ENCODE results near the gene SYT8.

Gene SYT8

DNA sequence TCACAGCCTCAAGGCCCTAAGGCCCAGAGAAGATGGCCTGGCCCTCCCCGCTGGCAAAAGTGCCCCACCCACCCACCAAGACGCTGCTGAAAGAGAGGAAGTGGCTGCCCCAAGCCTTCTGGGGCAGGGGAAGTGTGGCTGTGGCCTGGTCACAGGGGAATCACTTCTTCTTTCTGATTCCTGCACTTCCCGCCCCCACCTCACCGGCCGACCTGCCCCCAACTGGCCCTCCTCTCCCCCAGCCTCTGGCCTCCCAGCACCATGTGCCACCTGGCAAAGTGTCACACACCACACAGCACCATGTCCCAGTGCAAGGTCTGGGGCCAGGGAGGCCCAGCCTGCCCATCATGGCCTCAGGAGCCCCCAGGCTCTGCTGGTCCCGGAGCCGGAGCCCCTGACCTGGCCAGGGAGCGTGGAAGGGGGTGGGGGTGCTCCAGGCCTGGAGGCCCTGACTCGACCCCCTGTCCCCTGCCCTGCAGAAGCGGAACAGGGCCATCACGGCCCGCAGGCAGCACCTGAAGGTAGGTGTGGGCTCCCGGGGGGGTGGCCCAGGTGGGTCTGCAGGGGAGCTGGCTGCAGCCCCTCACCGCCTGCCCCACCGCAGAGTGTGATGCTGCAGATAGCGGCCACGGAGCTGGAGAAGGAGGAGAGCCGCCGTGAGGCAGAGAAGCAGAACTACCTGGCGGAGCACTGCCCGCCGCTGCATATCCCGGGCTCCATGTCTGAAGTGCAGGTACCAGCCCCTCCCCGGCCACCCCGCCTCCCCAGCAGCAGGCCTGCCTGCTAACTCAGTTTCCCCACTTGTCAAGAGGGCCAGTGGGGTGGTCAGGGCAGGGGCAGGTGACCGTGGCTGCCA is 5.4 kb downstream of the SYT8 start:
- Histone ChIP-seq H3K36me3 (ENCODE audit: insufficient read depth) (no peaks in the 10 kb centered on the region), H2AFZ (ENCODE audit: low read depth) (no peak overlapping the region), H3K79me2 (ENCODE audit: insufficient read depth, low read depth) (no peaks in the 10 kb centered on the region), H3K4me1 (ENCODE audit: low read depth, poor library complexity, severe bottlenecking) (peaks cover under 1% of the 10 kb centered on the region), H3K27me3 (ENCODE audit: insufficient read depth, low read depth) (peaks cover 76% of the 10 kb centered on the region), H4K20me1 (ENCODE audit: insufficient read depth) (no peaks in the 10 kb centered on the region), H3K4me2 (no peak overlapping the region), H3K4me3 (IDR thresholded peaks at IDR 0.05; ENCODE audit: insufficient read depth, low read depth, low read length) (no peak overlapping the region), H3K9ac (no peak overlapping the region), H3K27ac (no peak overlapping the region)
- TF ChIP-seq, protein P1, sequence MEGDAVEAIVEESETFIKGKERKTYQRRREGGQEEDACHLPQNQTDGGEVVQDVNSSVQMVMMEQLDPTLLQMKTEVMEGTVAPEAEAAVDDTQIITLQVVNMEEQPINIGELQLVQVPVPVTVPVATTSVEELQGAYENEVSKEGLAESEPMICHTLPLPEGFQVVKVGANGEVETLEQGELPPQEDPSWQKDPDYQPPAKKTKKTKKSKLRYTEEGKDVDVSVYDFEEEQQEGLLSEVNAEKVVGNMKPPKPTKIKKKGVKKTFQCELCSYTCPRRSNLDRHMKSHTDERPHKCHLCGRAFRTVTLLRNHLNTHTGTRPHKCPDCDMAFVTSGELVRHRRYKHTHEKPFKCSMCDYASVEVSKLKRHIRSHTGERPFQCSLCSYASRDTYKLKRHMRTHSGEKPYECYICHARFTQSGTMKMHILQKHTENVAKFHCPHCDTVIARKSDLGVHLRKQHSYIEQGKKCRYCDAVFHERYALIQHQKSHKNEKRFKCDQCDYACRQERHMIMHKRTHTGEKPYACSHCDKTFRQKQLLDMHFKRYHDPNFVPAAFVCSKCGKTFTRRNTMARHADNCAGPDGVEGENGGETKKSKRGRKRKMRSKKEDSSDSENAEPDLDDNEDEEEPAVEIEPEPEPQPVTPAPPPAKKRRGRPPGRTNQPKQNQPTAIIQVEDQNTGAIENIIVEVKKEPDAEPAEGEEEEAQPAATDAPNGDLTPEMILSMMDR (conservative IDR thresholded peaks at IDR 0.05; ENCODE audit: low read depth, low read length): no peak

DNA sequence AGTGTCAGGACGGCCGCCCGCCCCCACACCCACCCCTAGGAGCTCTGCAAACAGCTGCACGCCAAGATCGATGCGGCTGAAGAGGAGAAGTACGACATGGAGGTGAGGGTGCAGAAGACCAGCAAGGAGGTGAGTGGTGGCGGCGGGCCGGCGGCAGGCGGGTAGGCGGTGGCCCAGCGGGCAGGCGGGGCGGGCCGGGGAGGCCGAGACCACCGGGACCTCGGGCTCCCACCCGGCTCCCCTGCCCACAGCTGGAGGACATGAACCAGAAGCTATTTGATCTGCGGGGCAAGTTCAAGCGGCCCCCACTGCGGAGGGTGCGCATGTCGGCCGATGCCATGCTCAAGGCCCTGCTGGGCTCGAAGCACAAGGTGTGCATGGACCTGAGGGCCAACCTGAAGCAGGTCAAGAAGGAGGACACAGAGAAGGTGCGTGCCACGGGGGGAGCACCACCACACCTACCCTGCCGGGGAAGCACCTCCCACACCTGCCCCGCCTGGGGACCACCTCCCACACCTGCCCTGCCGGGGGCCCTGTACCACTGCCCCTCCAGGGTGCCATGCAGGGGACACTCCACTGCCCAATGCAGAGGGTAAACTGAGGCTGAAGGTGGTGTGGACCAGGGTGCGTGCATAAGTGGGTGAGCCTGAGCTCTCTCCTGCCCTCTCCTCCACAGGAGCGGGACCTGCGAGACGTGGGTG is 6.1 kb downstream of the SYT8 start:
- Histone ChIP-seq H3K4me3 (IDR thresholded peaks at IDR 0.05; ENCODE audit: insufficient read depth, low read depth, low read length) (no peak overlapping the region), H3K4me1 (ENCODE audit: low read depth, poor library complexity, severe bottlenecking) (peaks cover 6% of the 10 kb centered on the region), H3K79me2 (ENCODE audit: insufficient read depth, low read depth) (no peaks in the 10 kb centered on the region), H3K27me3 (ENCODE audit: insufficient read depth, low read depth) (peaks cover 75% of the 10 kb centered on the region), H3K36me3 (ENCODE audit: insufficient read depth) (no peaks in the 10 kb centered on the region), H4K20me1 (ENCODE audit: insufficient read depth) (no peaks in the 10 kb centered on the region), H3K4me2 (no peak overlapping the region), H2AFZ (ENCODE audit: low read depth) (no peak overlapping the region), H3K27ac (no peak overlapping the region), H3K9ac (no peak overlapping the region)
- TF ChIP-seq, protein P1 (conservative IDR thresholded peaks at IDR 0.05; ENCODE audit: low read depth, low read length): no peak

DNA sequence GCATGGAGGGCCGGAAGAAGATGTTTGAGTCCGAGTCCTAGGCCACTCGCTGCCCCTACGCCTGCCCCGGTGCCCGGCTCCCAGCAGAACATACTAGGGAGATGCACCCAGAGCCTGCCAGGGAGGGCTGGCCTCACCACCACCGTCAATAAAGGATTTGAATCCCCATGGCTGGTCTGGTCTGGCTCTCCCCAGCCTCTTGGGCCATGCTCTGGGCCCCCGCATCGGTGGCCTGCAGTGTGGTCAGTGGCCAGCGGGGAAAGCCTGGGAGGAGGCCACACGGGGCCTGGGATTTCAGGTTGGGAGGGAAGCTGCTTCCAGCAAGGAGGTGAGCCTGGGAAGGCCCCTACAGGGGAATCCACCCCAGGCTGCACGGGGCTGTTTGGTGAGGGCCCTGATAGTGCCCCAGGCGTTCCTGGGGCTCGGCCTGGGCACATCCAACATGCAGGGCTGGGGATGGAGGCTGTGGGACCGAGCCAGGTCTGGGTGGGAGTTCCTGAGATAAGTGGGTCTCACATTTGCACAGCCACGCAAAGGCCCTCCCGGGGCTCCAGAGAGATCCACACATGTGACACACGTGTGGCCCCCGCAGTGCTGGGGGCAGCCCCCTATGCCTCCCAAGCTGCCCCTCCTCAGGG is 6.8 kb downstream of the SYT8 start:
- TF ChIP-seq, protein P1 (conservative IDR thresholded peaks at IDR 0.05; ENCODE audit: low read depth, low read length): no peak

DNA sequence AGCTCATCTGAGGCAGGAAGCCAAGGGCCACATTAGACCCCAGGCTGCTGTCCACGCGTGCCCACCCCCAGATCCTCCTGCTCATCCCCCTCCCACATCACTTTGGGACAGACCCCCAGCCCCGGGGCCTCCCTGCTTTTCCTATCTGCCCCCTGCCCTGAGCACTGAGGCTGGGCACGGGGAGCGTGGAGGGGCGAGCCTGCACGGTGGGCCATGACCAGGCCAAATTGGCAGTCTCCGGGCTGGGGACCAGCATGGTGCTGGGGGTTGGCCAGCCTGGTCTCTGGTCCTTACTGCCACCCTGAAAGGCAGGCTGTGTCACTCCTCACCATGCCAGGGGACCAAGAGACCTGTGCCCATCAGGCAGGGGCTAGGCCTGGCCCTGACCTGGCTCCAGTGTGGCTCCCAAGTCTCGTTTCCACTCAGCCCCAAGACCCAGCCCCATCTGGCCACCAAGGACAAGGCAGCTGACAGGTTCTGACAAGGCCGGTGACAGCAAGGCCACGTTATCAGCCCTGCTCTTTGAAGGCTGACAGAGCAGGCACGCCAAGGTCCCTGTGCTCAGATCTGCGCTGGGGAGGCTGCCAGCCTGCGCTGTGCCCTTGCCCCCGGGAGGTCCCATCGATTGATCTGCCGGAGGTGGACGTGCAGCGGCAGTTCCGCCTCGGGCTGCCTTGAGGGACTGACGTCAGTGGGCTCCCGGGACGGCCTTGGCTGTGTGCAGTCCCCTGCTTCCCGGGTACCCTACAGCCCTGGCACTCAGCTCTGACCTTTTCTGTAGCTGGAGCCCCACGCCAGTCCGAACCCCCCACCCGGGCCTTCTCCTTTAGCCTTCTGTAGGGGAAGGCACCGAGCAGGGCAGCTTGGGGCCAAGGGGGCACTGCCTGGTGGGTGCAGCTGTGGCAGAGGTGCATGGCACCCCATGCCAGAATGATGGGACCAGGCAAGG is 7.6 kb downstream of the SYT8 start:
- peaks cover 6% of the 10 kb centered on the region for H3K4me1 ChIP-seq (ENCODE audit: low read depth, poor library complexity, severe bottlenecking)
- H3K4me2 ChIP-seq: no peak overlapping the region
- no peak overlapping the region for H2AFZ ChIP-seq (ENCODE audit: low read depth)
- no peak overlapping the region for H3K27ac ChIP-seq
- peaks cover 80% of the 10 kb centered on the region for H3K27me3 ChIP-seq (ENCODE audit: insufficient read depth, low read depth)
- H4K20me1 ChIP-seq (ENCODE audit: insufficient read depth): no peaks in the 10 kb centered on the region
- H3K4me3 ChIP-seq (IDR thresholded peaks at IDR 0.05; ENCODE audit: insufficient read depth, low read depth, low read length): no peak overlapping the region
- no peaks in the 10 kb centered on the region for H3K36me3 ChIP-seq (ENCODE audit: insufficient read depth)
- H3K79me2 ChIP-seq (ENCODE audit: insufficient read depth, low read depth): no peaks in the 10 kb centered on the region
- TF ChIP-seq, protein P1 (conservative IDR thresholded peaks at IDR 0.05; ENCODE audit: low read depth, low read length): no peak
- no peak overlapping the region for H3K9ac ChIP-seq

More for the DNA sequence above, 6.8 kb downstream of the SYT8 start:
- no peaks in the 10 kb centered on the region for H3K36me3 ChIP-seq (ENCODE audit: insufficient read depth)
- H4K20me1 ChIP-seq (ENCODE audit: insufficient read depth): no peaks in the 10 kb centered on the region
- no peak overlapping the region for H3K27ac ChIP-seq
- H3K9ac ChIP-seq: no peak overlapping the region
- H3K79me2 ChIP-seq (ENCODE audit: insufficient read depth, low read depth): no peaks in the 10 kb centered on the region
- no peak overlapping the region for H3K4me3 ChIP-seq (IDR thresholded peaks at IDR 0.05; ENCODE audit: insufficient read depth, low read depth, low read length)
- H3K27me3 ChIP-seq (ENCODE audit: insufficient read depth, low read depth): peaks cover 77% of the 10 kb centered on the region
- H3K4me1 ChIP-seq (ENCODE audit: low read depth, poor library complexity, severe bottlenecking): peaks cover 6% of the 10 kb centered on the region
- H2AFZ ChIP-seq (ENCODE audit: low read depth): no peak overlapping the region
- no peak overlapping the region for H3K4me2 ChIP-seq
